RWPE1 (cell line): ENCODE data around the gene MAP6.

Experiments used
- CTCF ChIA-PET: fragments of 350-600 bp; sonication (Branson Sonifier 250); formaldehyde crosslinking; extraction: SDS; loops from one replicate; lab custom pipeline; 2021; lab: Yijun Ruan, JAX
- POLR2A ChIA-PET: fragments of 400-600 bp; formaldehyde crosslinking; extraction: SDS; loops from one replicate; lab custom pipeline; 2020; ENCODE audit warnings: antibody characterized with exemption; ENCODE audit not compliant: low non-redundant PET; lab: Yijun Ruan, JAX
- DNase-seq: peaks from one replicate; pipeline ENCODE4 v3.0.0; 2012; ENCODE audit warnings: low spot score
- H3K27ac ChIP-seq: fragments of 450-650 bp; 2 replicates; pipeline ENCODE4 v1.5.1; 2017
- CTCF ChIP-seq: fragments of 450-650 bp; conservative IDR thresholded peaks from 2 replicates; pipeline ENCODE4 v1.5.1; 2017; ENCODE audit warnings: low read depth, mild to moderate bottlenecking

MAP6 gene

GRCh38 chr11:75592715-75593114 is 76.1 kb downstream of the MAP6 start:
- CTCF ChIA-PET, result interaction anchor here (0.6 kb wide), 1 partner anchor 12 kb away, joined by 3 read pairs; no protein-coding TSS in a partner anchor
- DNase-seq, result no peak

GRCh38 chr11:75591966-75592365 is 76.9 kb downstream of the MAP6 start:
- no peak for TF ChIP-seq CTCF
- CTCF ChIA-PET, result no interaction called here
- no peak for DNase-seq
- H3K27ac ChIP-seq, result no peak overlapping the region
- POLR2A ChIA-PET, result no interaction called here

More at GRCh38 chr11:75592715-75593114, 76.1 kb downstream of the MAP6 start:
- H3K27ac ChIP-seq, result no peak overlapping the region
- POLR2A ChIA-PET, result no interaction called here
- TF ChIP-seq CTCF, result no peak

- no peak for DNase-seq
- ChIA-PET CTCF (no interaction called here), POLR2A (no interaction called here)
- no peak overlapping the region for H3K27ac ChIP-seq
- TF ChIP-seq CTCF, result no peak
Observed at GRCh38 chr11:75591371-75591770, 77.5 kb downstream of the MAP6 start.

GRCh38 chr11:75589933-75590332 is 78.9 kb downstream of the MAP6 start:
- DNase-seq, result no peak
- POLR2A ChIA-PET, result no interaction called here
- CTCF ChIA-PET, result interaction anchor here (0.6 kb wide), 1 partner anchor 9 kb away, joined by 3 read pairs; no protein-coding TSS in a partner anchor
- TF ChIP-seq CTCF, result no peak
- H3K27ac ChIP-seq, result no peak overlapping the region

- no peak overlapping the region for H3K27ac ChIP-seq
- DNase-seq, result no peak
- ChIA-PET CTCF (no interaction called here), POLR2A (no interaction called here)
- TF ChIP-seq CTCF, result no peak
Observed at GRCh38 chr11:75589051-75589450, 79.8 kb downstream of the MAP6 start.

GRCh38 chr11:75588051-75588481 is 80.8 kb downstream of the MAP6 start:
- ChIA-PET POLR2A (no interaction called here), CTCF (no interaction called here)
- no peak for TF ChIP-seq CTCF
- no peak for DNase-seq
- no peak overlapping the region for H3K27ac ChIP-seq

GRCh38 chr11:75586395-75586794 is 82.4 kb downstream of the MAP6 start:
- POLR2A ChIA-PET, result no interaction called here
- no peak for DNase-seq
- no peak for TF ChIP-seq CTCF
- CTCF ChIA-PET, result interaction anchor here (0.5 kb wide), 2 partner anchors 11 to 223 kb away, joined by 3 read pairs; no protein-coding TSS in a partner anchor
- no peak overlapping the region for H3K27ac ChIP-seq
